HG02973 (cell line): Measurements from ENCODE around the gene ZNF594.
"Not testable (repeated sequence)": the region's sequence is repeated elsewhere in the genome, so short reads cannot be mapped to it uniquely, and the experiment has no call there.

Experiments
- ATAC-seq: cut with Tn5 transposase; IDR thresholded peaks from one replicate; pipeline ENCODE4 v1.9.1; 2021; ENCODE audit warnings: moderate library complexity; ENCODE audit not compliant: unreplicated experiment

The ZNF594 gene

GRCh38 chr17:5203178-5203907 is 11.7 kb upstream of the ZNF594 start:
- no peak for ATAC-seq

GRCh38 chr17:5201011-5201410 is 9.3 kb upstream of the ZNF594 start:
- ATAC-seq, result no peak

- no peak for ATAC-seq
Observed at GRCh38 chr17:5200360-5200759, 8.7 kb upstream of the ZNF594 start.

GRCh38 chr17:5198472-5198871 is 6.8 kb upstream of the ZNF594 start:
- no peak for ATAC-seq

GRCh38 chr17:5194346-5194745 is 2.7 kb upstream of the ZNF594 start:
- ATAC-seq, result no peak

- no peak for ATAC-seq
Observed at GRCh38 chr17:5184288-5184687, 7.4 kb downstream of the ZNF594 start.

GRCh38 chr17:5183410-5183793 is 8.3 kb downstream of the ZNF594 start:
- ATAC-seq, result no peak

- ATAC-seq, result no peak
Observed at GRCh38 chr17:5182597-5183409, 8.9 kb downstream of the ZNF594 start.

GRCh38 chr17:5181509-5182305 is 10.0 kb downstream of the ZNF594 start:
- no peak for ATAC-seq

- ATAC-seq, result no peak
Observed at GRCh38 chr17:5179003-5179402, 12.7 kb downstream of the ZNF594 start.

GRCh38 chr17:5175027-5175426 is 16.6 kb downstream of the ZNF594 start:
- ATAC-seq, result not testable (repeated sequence)

- ATAC-seq, result not testable (repeated sequence)
Observed at GRCh38 chr17:5165791-5166564, 25.7 kb downstream of the ZNF594 start.

GRCh38 chr17:5164436-5164835 is 27.2 kb downstream of the ZNF594 start:
- no peak for ATAC-seq

GRCh38 chr17:5161793-5162192 is 29.9 kb downstream of the ZNF594 start:
- not testable (repeated sequence) for ATAC-seq

GRCh38 chr17:5160702-5161101 is 31.0 kb downstream of the ZNF594 start:
- ATAC-seq, result not testable (repeated sequence)

GRCh38 chr17:5146122-5146521 is 45.5 kb downstream of the ZNF594 start:
- ATAC-seq, result not testable (repeated sequence)

GRCh38 chr17:5142877-5143276 is 48.8 kb downstream of the ZNF594 start:
- not testable (repeated sequence) for ATAC-seq

GRCh38 chr17:5139458-5139732 is 52.3 kb downstream of the ZNF594 start:
- ATAC-seq, result no peak

GRCh38 chr17:5138616-5139457 is 52.8 kb downstream of the ZNF594 start:
- no peak for ATAC-seq

GRCh38 chr17:5138198-5138544 is 53.5 kb downstream of the ZNF594 start:
- ATAC-seq, result not testable (repeated sequence)
